GM23248 (cell line): ENCODE results near the gene CCDC71L.

ENCODE experiments used
- EZH2 ChIP-seq: fragments of 200-600 bp; sonication (generic); IDR thresholded peaks from 2 replicates; pipeline ENCODE4 v1.6.1; 2018; ENCODE audit warnings: antibody characterized with exemption, mild to moderate bottlenecking; ENCODE audit not compliant: insufficient read depth, poor library complexity, severe bottlenecking
- EZH2phosphoT487 ChIP-seq: fragments of 200-600 bp; sonication (generic); IDR thresholded peaks from 2 replicates; pipeline ENCODE4 v1.6.1; 2018; ENCODE audit warnings: antibody characterized with exemption, moderate library complexity, mild to moderate bottlenecking, low read depth; ENCODE audit not compliant: insufficient read depth

DNA sequence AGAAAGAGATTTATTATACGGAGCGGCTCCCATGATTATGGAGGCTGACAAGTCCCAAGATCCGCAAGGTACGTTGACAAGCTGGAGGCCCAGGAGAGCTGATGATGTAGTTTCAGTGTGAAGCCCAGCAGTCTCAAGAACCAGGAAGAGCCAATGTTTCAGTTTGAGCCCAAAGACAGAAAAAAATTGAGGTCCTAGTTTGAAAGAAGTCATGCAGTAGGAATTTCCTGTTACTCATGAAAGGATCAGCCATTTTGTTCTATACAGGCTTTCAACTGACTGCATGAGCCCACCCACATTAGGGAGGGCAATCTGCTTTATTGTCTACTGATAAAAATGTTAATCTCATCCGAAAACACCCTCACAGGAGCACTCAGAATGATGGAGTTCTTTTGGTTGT, 51.5 kb downstream of the CCDC71L start:
- TF ChIP-seq EZH2 (no peak), EZH2phosphoT487 (no peak)
